Lower leg skin (tissue), 3 donors: Measurements from ENCODE around the gene CXCL5.

Experiments
- CTCF ChIP-seq, 3 donors: fragments of 450-650 bp; IDR thresholded peaks; one replicate each; pipeline ENCODE4 v1.5.1; 2016; ENCODE audit warnings: antibody characterized with exemption in 3 of 3, mild to moderate bottlenecking in 3 of 3, moderate library complexity in 2 of 3
- POLR2A ChIP-seq, 2 donors: fragments of 450-650 bp; IDR thresholded peaks; one replicate each; pipeline ENCODE4 v1.6.1; 2016 to 2017; ENCODE audit warnings: antibody characterized with exemption in 2 of 2, mild to moderate bottlenecking in 1 of 2, moderate library complexity in 1 of 2

DNA sequence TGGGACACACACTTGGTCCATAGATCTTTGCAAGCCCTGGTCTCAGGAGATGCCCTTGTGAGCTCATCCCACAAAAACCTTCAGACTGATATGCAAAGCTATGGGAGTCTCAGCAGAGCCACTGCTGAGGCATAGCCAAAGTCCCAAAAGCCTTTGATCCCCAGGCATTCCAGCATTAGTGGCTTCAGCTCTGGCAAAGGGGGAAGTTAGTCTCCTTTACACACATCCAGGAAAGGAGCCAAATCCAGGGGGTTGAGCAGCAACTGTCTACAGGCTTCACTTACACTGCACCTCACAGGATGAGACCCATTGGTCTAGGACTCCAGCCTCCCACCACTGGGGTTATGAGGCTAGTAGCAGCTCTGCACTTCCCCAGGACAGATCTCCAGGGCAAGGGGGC is 30.6 kb downstream of the CXCL5 start:
- TF ChIP-seq CTCF (IDR thresholded peaks at IDR 0.05) (no peak), POLR2A (IDR thresholded peaks at IDR 0.05) (no peak)
